ENCODE data around the gene HCAR2. TPM values are rescaled to one million over a fixed set of nuclear protein-coding genes. Genes with fewer than 3 reads are reported as not detected.
"Not testable (repeated sequence)": the region's sequence is repeated elsewhere in the genome, so short reads cannot be mapped to it uniquely, and the experiment has no call there.

HCAR2 gene
- total and polyA plus RNA-seq, 7 experiments from 2014 or later: 0.22 to 11.9 (median 1.5) TPM; not detected in 4

GRCh38 chr12:122653291-122653690, 49.9 kb downstream of the HCAR2 start:
- H3K9me3 ChIP-seq (ENCODE audit: control insufficient read depth in 2 of 3, low read length in 3 of 3); ATAC-seq; H3K4me3 ChIP-seq (ENCODE audit: low read length); DNase-seq; intact Hi-C loops (cut with micrococcal nuclease); H3K4me1 ChIP-seq (ENCODE audit: control insufficient read depth in 2 of 2, insufficient read depth in 2 of 2, low read length in 2 of 2); H3K27ac Mint-ChIP-seq; H3K4me3 Mint-ChIP-seq; H3K36me3 Mint-ChIP-seq; H3K4me1 Mint-ChIP-seq; POLR2A ChIA-PET; H3K27ac ChIP-seq (ENCODE audit: low read depth, low read length); H3K27me3 ChIP-seq (ENCODE audit: control insufficient read depth in 2 of 2, insufficient read depth in 2 of 2, low read length in 2 of 2); H3K9me3 Mint-ChIP-seq; H3K27me3 Mint-ChIP-seq; H3K36me3 ChIP-seq (ENCODE audit: control insufficient read depth in 2 of 3, insufficient read depth in 3 of 3, low read length in 3 of 3); CTCF ChIA-PET: not testable (repeated sequence)

- DNase-seq (no peak), ATAC-seq (no peak)
- Histone ChIP-seq H3K4me1 (ENCODE audit: control insufficient read depth in 2 of 2, insufficient read depth in 2 of 2, low read length in 2 of 2) (no peaks in the 10 kb centered on the region), H3K36me3 (ENCODE audit: control insufficient read depth in 2 of 3, insufficient read depth in 3 of 3, low read length in 3 of 3) (no peaks in the 10 kb centered on the region), H3K9me3 (ENCODE audit: control insufficient read depth in 2 of 3, low read length in 3 of 3) (no peaks in the 10 kb centered on the region), H3K27me3 (ENCODE audit: control insufficient read depth in 2 of 2, insufficient read depth in 2 of 2, low read length in 2 of 2) (no peaks in the 10 kb centered on the region), H3K27ac (ENCODE audit: low read depth, low read length) (no peak overlapping the region), H3K4me3 (ENCODE audit: low read length) (no peak overlapping the region)
- H3K27ac Mint-ChIP-seq: no peak overlapping the region
- peaks cover 0 to 3% (median 0%) of the 10 kb centered on the region in 5 donors for H3K36me3 Mint-ChIP-seq
- intact Hi-C loops (cut with micrococcal nuclease): no loop called here
- H3K9me3 Mint-ChIP-seq: no peaks in the 10 kb centered on the region
- H3K4me3 Mint-ChIP-seq: no peak overlapping the region
- H3K4me1 Mint-ChIP-seq: peaks cover 0 to 11% (median 6%) of the 10 kb centered on the region in 7 donors
- POLR2A ChIA-PET: no interaction called here
- H3K27me3 Mint-ChIP-seq: peaks cover 0 to 7% (median 4%) of the 10 kb centered on the region in 5 donors
- CTCF ChIA-PET: no interaction called here
Measured at GRCh38 chr12:122651520-122652224, 51.5 kb downstream of the HCAR2 start.

Other genes with a start within 250 kb of the HCAR2 start
- gene ZCCHC8, start 202.4 kb downstream of the HCAR2 start, total RNA-seq: 10 to 100 TPM; 44.4 to 54.0 (median 46.8) TPM
- gene ZCCHC8, start 202.4 kb downstream of the HCAR2 start, polyA plus RNA-seq: 10 to 100 TPM; 10.6 to 19.7 TPM
- gene RSRC2, start 176.4 kb downstream of the HCAR2 start, total RNA-seq: 100 to 1,000 TPM in 4 of 5 experiments, 10 to 100 TPM in 1; 89.7 to 249 (median 139) TPM
- 10 to 100 TPM; 32.1 to 56.1 TPM for gene RSRC2, start 176.4 kb downstream of the HCAR2 start, polyA plus RNA-seq
- 100 to 1,000 TPM in 1 of 5 experiments, 10 to 100 TPM in 4; 24.5 to 102 (median 31.0) TPM for gene KNTC1, start 176.1 kb downstream of the HCAR2 start, total RNA-seq
- 1 to 10 TPM; 4.0 to 5.2 TPM for gene KNTC1, start 176.1 kb downstream of the HCAR2 start, polyA plus RNA-seq
- gene HCAR3, start 13.5 kb upstream of the HCAR2 start, total RNA-seq: 10 to 100 TPM in 1 of 5 experiments, 1 to 10 TPM in 1, under 1 TPM in 1, not detected in 2; 0.22 to 24.6 (median 3.2) TPM
- gene HCAR3, start 13.5 kb upstream of the HCAR2 start, polyA plus RNA-seq: not detected
- 1 to 10 TPM in 1 of 5 experiments, under 1 TPM in 1, not detected in 3; 0.12 to 2.8 TPM for gene HCAR1, start 27.5 kb upstream of the HCAR2 start, total RNA-seq
- gene HCAR1, start 27.5 kb upstream of the HCAR2 start, polyA plus RNA-seq: not detected
- gene DENR, start 49.5 kb upstream of the HCAR2 start, total RNA-seq: 10 to 100 TPM; 29.5 to 65.5 (median 46.1) TPM
- 10 to 100 TPM; 54.7 to 75.8 TPM for gene DENR, start 49.5 kb upstream of the HCAR2 start, polyA plus RNA-seq
- 1 to 10 TPM in 2 of 5 experiments, under 1 TPM in 3; 0.27 to 2.2 (median 0.93) TPM for gene CCDC62, start 71.2 kb upstream of the HCAR2 start, total RNA-seq
- under 1 TPM in 1 of 2 donors, not detected in 1; 0.61 TPM for gene CCDC62, start 71.2 kb upstream of the HCAR2 start, polyA plus RNA-seq
- gene HIP1R, start 132.1 kb upstream of the HCAR2 start, total RNA-seq: 100 to 1,000 TPM in 3 of 5 experiments, 10 to 100 TPM in 2; 25.8 to 162 (median 111) TPM
- gene HIP1R, start 132.1 kb upstream of the HCAR2 start, polyA plus RNA-seq: 10 to 100 TPM in 1 of 2 donors, 1 to 10 TPM in 1; 7.0 to 25.3 TPM
- gene VPS37B, start 192.8 kb upstream of the HCAR2 start, total RNA-seq: 100 to 1,000 TPM in 1 of 5 experiments, 10 to 100 TPM in 4; 25.3 to 101 (median 30.1) TPM
- 10 to 100 TPM; 16.5 to 16.9 TPM for gene VPS37B, start 192.8 kb upstream of the HCAR2 start, polyA plus RNA-seq